Liver (tissue), 9 donors: ENCODE data around the gene TAB2. TPM values are rescaled to one million over a fixed set of nuclear protein-coding genes. Genes with fewer than 3 reads are reported as not detected.
A peak's percentile ranks its signal among the peaks of the same experiment; 100 is the strongest.

Experiments used
- DNase-seq: peaks from one replicate; pipeline ENCODE4 v3.0.0-alpha.2; 2017; ENCODE audit warnings: low spot score
- H3K27ac ChIP-seq, 2 donors: one replicate each; pipeline ENCODE4 v1.7.0; 2013; ENCODE audit warnings: inconsistent platforms in 2 of 2, low read length in 2 of 2, control low read depth in 1 of 2, low read depth in 1 of 2, mild to moderate bottlenecking in 1 of 2
- H3K27me3 ChIP-seq, 4 donors: one replicate each; pipeline versions ENCODE4 v1.6.1 to v1.7.0; 2013; ENCODE audit warnings: low read length in 3 of 4, inconsistent platforms in 1 of 4, mild to moderate bottlenecking in 1 of 4, moderate library complexity in 1 of 4; ENCODE audit not compliant: control insufficient read depth in 4 of 4, insufficient read depth in 4 of 4
- H3K36me3 ChIP-seq, 4 donors: one replicate each; pipeline versions ENCODE4 v1.6.1 to v1.7.0; 2013; ENCODE audit warnings: low read length in 3 of 4, mild to moderate bottlenecking in 3 of 4, low read depth in 1 of 4, moderate library complexity in 1 of 4; ENCODE audit not compliant: control insufficient read depth in 4 of 4, insufficient read depth in 3 of 4
- H3K4me1 ChIP-seq, 4 donors: one replicate each; pipeline versions ENCODE4 v1.6.1 to v1.7.0; 2013; ENCODE audit warnings: low read length in 3 of 4, mild to moderate bottlenecking in 3 of 4, moderate library complexity in 1 of 4; ENCODE audit not compliant: control insufficient read depth in 4 of 4, insufficient read depth in 4 of 4
- H3K4me3 ChIP-seq, 3 donors: one replicate each; pipeline versions ENCODE4 v1.6.1 to v1.7.0; 2013; ENCODE audit warnings: low read length in 3 of 3, control low read depth in 1 of 3, low read depth in 1 of 3, mild to moderate bottlenecking in 1 of 3
- H3K9ac ChIP-seq, 2 donors: one replicate each; pipeline ENCODE4 v1.7.0; 2013; ENCODE audit warnings: low read length in 2 of 2, mild to moderate bottlenecking in 2 of 2, moderate library complexity in 2 of 2, control low read depth in 1 of 2, low read depth in 1 of 2
- H3K9me3 ChIP-seq, 4 donors: one replicate each; pipeline versions ENCODE4 v1.6.1 to v1.7.0; 2013; ENCODE audit warnings: low read length in 3 of 4; ENCODE audit not compliant: control insufficient read depth in 4 of 4
- EGR1 ChIP-seq, 2 donors: IDR thresholded peaks; 2 replicates each; pipeline ENCODE4 v1.6.1; 2016 to 2018; ENCODE audit warnings: antibody characterized with exemption in 2 of 2, low read depth in 2 of 2
- FOXA1 ChIP-seq: IDR thresholded peaks from 2 replicates; pipeline ENCODE4 v1.6.1; 2016; ENCODE audit warnings: antibody characterized with exemption
- FOXA2 ChIP-seq: IDR thresholded peaks from 2 replicates; pipeline ENCODE4 v1.6.1; 2016; ENCODE audit warnings: antibody characterized with exemption
- HNF4A ChIP-seq, 2 donors: conservative IDR thresholded peaks; 2 replicates each; pipeline ENCODE4 v1.6.1; 2016; ENCODE audit warnings: antibody characterized with exemption in 2 of 2, mild to moderate bottlenecking in 2 of 2
- HNF4G ChIP-seq: IDR thresholded peaks from 2 replicates; pipeline ENCODE4 v1.6.1; 2016; ENCODE audit warnings: antibody characterized with exemption
- JUND ChIP-seq, 2 donors: IDR thresholded peaks; 2 replicates each; pipeline ENCODE4 v1.6.1; 2016; ENCODE audit warnings: antibody characterized with exemption in 2 of 2
- RAD21 ChIP-seq, 2 donors: IDR thresholded peaks; 2 replicates each; pipeline ENCODE4 v1.6.1; 2016; ENCODE audit warnings: antibody characterized with exemption in 2 of 2, mild to moderate bottlenecking in 2 of 2
- RXRA ChIP-seq, 2 donors: IDR thresholded peaks; 2 replicates each; pipeline ENCODE4 v1.6.1; 2017 to 2018; ENCODE audit warnings: antibody characterized with exemption in 2 of 2, mild to moderate bottlenecking in 1 of 2
- SP1 ChIP-seq: IDR thresholded peaks from 2 replicates; pipeline ENCODE4 v1.6.1; 2018; ENCODE audit warnings: antibody characterized with exemption, mild to moderate bottlenecking
- TAF1 ChIP-seq: conservative IDR thresholded peaks from 2 replicates; pipeline ENCODE4 v1.6.1; 2016; ENCODE audit warnings: antibody characterized with exemption, mild to moderate bottlenecking
- WGBS: extraction: QIAGEN DNeasy Blood & Tissue Kit; methylation state at CpG from one replicate; pipeline ENCODE4 v1.1.7; 2013; 5-methylcytosine and 5-hydroxymethylcytosine counted together
- polyA plus RNA-seq, 2 donors: library from polyadenylated mRNA; stranded (reverse) in 1 of 2; unstranded in 1 of 2; fragments of 200-250 nt in 1 of 2; fragments of >200 nt in 1 of 2; fragmentation: Nextera tagmentation in 1 of 2; extraction: Ambion mirVana in 1 of 2; gene quantifications; one replicate each; pipeline versions ENCODE4 v1.2.1 to v1.2.3, GENCODE V29; 2013 to 2015
- total RNA-seq, 2 donors: library from RNA; depleted of rRNA; stranded (reverse); fragments of >200 nt; gene quantifications; one replicate each; pipeline ENCODE4 v1.2.3, GENCODE V29; 2014
- TF ChIP-seq, protein P1 (sequence below): fragments of 150-350 bp; IDR thresholded peaks from 2 replicates; pipeline ENCODE4 v1.5.1; 2017; ENCODE audit warnings: improper control_type of control experiment, low read depth, low read length; ENCODE audit not compliant: missing input control
- TF ChIP-seq, protein P2 (sequence below): IDR thresholded peaks from 2 replicates; pipeline ENCODE4 v1.6.1; 2016; ENCODE audit warnings: antibody characterized with exemption
- TF ChIP-seq, protein P3 (sequence below): IDR thresholded peaks from 2 replicates; pipeline ENCODE4 v1.6.1; 2016; ENCODE audit warnings: antibody characterized with exemption
- TF ChIP-seq, protein P4 (sequence below): IDR thresholded peaks from 2 replicates; pipeline ENCODE4 v1.6.1; 2016; ENCODE audit warnings: antibody characterized with exemption
- donor health status: healthy.
- donor health status: healthy.
- donor health status: healthy.
- donor health status: healthy.
- donor health status: healthy.

Gene TAB2
- total RNA-seq (10 to 100 TPM; 23.9 to 25.6 TPM), polyA plus RNA-seq (10 to 100 TPM; 10.5 to 12.1 TPM)

- Histone ChIP-seq H3K27ac (peak within 1 kb of the TSS; percentile 96 to 98), H3K4me1 (peaks cover 5 to 32% (median 14%) of the 10 kb centered on the region in 4 donors), H3K4me3 (peak within 1 kb of the TSS; percentile 91 to 98 (median 97)), H3K9me3 (no peaks in the 10 kb centered on the region), H3K36me3 (no peaks in the 10 kb centered on the region), H3K9ac (peak within 1 kb of the TSS; percentile 79 to 81), H3K27me3 (no peaks in the 10 kb centered on the region)
- DNase-seq: peak; percentile 58
- no peak for TF ChIP-seq RAD21 (IDR thresholded peaks at IDR 0.05)
- TF ChIP-seq, protein P1, sequence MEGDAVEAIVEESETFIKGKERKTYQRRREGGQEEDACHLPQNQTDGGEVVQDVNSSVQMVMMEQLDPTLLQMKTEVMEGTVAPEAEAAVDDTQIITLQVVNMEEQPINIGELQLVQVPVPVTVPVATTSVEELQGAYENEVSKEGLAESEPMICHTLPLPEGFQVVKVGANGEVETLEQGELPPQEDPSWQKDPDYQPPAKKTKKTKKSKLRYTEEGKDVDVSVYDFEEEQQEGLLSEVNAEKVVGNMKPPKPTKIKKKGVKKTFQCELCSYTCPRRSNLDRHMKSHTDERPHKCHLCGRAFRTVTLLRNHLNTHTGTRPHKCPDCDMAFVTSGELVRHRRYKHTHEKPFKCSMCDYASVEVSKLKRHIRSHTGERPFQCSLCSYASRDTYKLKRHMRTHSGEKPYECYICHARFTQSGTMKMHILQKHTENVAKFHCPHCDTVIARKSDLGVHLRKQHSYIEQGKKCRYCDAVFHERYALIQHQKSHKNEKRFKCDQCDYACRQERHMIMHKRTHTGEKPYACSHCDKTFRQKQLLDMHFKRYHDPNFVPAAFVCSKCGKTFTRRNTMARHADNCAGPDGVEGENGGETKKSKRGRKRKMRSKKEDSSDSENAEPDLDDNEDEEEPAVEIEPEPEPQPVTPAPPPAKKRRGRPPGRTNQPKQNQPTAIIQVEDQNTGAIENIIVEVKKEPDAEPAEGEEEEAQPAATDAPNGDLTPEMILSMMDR: peak; percentile 5
- under 1% methylated on average over 92 of the region's 92 CpGs for WGBS
Measured at GRCh38 chr6:149317644-149318571, at the start of gene TAB2. Gene TAB2 (plus strand): TSS chr6:149317712. CDS start chr6:149369998, 52,286 bp downstream.

DNA sequence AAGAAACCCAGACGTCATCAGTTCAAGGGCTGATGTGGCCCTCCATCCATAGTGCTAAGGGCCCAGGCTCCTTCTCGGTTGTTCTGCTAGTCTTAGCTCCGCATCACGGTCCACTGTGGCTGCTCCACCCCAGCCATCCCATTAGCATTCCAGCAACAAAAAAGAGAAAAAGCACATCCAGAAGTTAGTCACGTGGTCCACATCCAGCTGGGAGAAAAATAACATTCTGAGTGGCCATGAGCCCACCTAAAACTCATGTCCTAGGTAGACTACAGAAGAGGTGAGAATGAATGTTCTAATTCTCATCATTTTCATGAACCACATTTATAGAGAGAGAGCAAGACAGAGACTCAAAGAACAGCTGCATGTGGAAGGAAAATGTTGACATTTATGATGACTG is 49.4 kb upstream of the TAB2 start:
- Histone ChIP-seq H3K27me3 (no peaks in the 10 kb centered on the region), H3K9me3 (no peaks in the 10 kb centered on the region), H3K9ac (no peak overlapping the region), H3K27ac (no peak overlapping the region), H3K36me3 (no peaks in the 10 kb centered on the region), H3K4me1 (no peaks in the 10 kb centered on the region), H3K4me3 (no peak overlapping the region)
- no peak for DNase-seq
- 87% methylated on average over 5 of the region's 5 CpGs for WGBS
- TF ChIP-seq SP1: no peak
- TF ChIP-seq EGR1 (IDR thresholded peaks at IDR 0.05; ENCODE audit: low read depth in 2 of 2): no peak

DNA sequence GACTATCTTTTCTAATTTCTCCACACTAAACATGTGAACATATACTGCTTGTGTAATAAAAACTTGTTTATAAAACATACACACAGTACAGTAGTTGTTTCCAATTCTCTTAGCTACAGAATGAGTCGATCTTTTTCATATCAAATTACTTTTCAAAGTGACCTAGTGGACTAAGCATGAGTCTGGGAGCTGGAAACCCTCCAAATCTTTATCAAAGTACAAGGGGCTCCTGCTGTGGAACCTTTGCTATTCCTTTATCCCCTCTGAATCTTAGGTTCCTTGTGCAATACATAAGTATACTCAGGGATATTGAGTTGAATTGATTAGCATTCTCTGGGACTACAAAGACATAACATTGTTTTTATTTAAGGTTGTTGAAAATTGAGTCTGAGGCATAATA is 48.7 kb upstream of the TAB2 start:
- 78% methylated on average over 1 of the region's 1 CpG for WGBS
- no peaks in the 10 kb centered on the region for H3K9me3 ChIP-seq

More for the DNA sequence above, 48.7 kb upstream of the TAB2 start:
- DNase-seq: no peak
- H3K27ac ChIP-seq: no peak overlapping the region
- TF ChIP-seq HNF4A (conservative IDR thresholded peaks at IDR 0.05) (no peak), HNF4G (no peak), TAF1 (no peak), SP1 (no peak), RXRA (IDR thresholded peaks at IDR 0.05) (no peak), RAD21 (IDR thresholded peaks at IDR 0.05) (no peak), JUND (IDR thresholded peaks at IDR 0.05) (no peak), FOXA1 (no peak), FOXA2 (no peak)
- TF ChIP-seq, protein P2, sequence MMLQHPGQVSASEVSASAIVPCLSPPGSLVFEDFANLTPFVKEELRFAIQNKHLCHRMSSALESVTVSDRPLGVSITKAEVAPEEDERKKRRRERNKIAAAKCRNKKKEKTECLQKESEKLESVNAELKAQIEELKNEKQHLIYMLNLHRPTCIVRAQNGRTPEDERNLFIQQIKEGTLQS: no peak
- TF ChIP-seq, protein P3, sequence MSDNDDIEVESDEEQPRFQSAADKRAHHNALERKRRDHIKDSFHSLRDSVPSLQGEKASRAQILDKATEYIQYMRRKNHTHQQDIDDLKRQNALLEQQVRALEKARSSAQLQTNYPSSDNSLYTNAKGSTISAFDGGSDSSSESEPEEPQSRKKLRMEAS: no peak
- TF ChIP-seq, protein P4, sequence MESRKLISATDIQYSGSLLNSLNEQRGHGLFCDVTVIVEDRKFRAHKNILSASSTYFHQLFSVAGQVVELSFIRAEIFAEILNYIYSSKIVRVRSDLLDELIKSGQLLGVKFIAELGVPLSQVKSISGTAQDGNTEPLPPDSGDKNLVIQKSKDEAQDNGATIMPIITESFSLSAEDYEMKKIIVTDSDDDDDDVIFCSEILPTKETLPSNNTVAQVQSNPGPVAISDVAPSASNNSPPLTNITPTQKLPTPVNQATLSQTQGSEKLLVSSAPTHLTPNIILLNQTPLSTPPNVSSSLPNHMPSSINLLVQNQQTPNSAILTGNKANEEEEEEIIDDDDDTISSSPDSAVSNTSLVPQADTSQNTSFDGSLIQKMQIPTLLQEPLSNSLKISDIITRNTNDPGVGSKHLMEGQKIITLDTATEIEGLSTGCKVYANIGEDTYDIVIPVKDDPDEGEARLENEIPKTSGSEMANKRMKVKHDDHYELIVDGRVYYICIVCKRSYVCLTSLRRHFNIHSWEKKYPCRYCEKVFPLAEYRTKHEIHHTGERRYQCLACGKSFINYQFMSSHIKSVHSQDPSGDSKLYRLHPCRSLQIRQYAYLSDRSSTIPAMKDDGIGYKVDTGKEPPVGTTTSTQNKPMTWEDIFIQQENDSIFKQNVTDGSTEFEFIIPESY: no peak
- no peak overlapping the region for H3K4me3 ChIP-seq
- H3K9ac ChIP-seq: no peak overlapping the region
- no peaks in the 10 kb centered on the region for H3K4me1 ChIP-seq
- no peaks in the 10 kb centered on the region for H3K27me3 ChIP-seq
- H3K36me3 ChIP-seq: no peaks in the 10 kb centered on the region
